GM21737 (cell line): ENCODE results near the gene SMCHD1.
"Not testable (repeated sequence)": the region's sequence is repeated elsewhere in the genome, so short reads cannot be mapped to it uniquely, and the experiment has no call there.

Experiments
- ATAC-seq: cut with Tn5 transposase; IDR thresholded peaks from one replicate; pipeline ENCODE4 v1.9.1; 2021; ENCODE audit warnings: mild to moderate bottlenecking, moderate library complexity; ENCODE audit not compliant: unreplicated experiment

SMCHD1 gene

DNA sequence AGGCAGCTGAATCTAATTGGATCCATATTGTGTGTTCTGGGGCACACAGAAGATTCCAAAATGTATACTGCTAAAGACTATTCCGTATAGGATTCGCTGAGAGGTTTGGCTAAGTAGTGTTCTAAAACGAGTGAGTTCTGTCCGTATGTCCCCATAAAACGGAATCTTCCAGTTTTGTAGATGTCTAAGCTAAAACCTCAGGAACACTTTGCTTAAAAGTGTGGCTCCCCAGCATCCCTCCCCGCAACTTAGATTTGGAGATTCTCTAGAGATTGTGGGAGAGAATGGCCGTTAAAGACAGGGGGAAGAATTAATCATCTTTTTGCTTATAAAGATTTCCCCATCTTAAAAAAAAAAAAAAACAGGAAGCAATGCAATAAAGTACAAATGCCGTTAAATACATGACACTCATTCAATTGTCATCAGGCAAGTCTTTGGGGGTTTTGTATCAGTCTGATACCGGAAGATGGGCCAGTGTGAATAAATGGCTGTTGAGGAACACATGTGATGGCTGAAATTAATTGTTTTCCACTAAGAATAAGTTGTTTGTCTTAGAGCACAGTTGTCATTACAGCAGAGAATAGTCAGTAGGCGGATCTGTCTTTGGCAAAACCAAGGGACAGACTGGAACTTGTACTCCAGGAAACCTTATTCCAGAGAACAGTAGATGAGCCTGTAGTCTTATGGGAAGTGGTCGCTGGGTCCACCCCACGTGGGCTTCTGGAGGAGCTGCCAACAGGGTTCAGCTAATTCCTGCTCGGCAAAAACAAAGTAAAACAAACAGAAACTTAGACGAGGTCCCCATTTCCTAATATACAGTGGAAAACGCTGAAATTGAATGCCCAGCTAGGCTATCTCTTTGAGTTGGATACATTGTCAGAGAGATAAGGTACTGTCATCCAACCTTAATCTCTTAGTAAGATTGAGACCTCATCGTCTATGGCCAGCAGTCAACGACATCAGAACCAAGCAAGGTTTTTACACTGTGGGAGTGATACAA lies 193.0 kb downstream of the SMCHD1 start:
- no peak for ATAC-seq

DNA sequence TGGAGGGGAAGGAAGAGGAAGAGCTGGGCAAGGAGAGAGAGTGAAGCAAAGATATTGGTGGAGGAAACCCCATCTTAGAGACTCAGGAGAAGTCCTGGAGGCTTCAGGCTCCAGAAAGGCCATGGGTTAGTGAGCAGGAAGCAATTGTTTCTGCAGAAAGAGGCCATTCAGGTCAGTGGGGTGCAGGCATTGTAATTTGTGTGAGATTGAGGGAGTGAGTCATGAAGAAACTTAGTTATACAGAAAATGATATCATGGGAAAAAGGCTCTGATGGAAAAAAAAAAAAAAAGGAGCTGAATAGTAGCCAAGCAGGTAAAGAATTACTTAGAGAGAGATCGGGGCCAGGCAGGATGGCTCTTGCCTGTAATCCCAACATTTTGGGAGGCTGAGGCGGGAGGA lies 195.3 kb downstream of the SMCHD1 start:
- no peak for ATAC-seq

DNA sequence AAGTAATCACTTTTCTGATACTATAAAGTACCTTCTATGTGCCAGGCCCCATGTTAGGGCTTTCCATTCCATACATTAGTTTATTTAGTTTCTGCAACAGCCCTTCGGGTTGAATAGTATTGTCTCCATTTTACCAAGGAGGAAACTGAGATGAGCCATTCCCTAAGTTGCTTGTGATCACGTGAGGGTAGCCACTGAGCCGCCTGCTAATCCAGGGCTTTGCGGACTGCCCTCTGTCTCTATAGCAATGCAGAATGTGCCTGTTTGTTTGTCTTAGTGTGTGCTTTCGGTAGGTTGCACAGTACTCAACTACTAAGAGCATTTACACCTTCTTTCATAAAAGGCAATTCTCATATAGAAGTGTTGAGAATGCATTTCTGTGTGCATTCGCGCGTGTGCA lies 196.2 kb downstream of the SMCHD1 start:
- no peak for ATAC-seq

DNA sequence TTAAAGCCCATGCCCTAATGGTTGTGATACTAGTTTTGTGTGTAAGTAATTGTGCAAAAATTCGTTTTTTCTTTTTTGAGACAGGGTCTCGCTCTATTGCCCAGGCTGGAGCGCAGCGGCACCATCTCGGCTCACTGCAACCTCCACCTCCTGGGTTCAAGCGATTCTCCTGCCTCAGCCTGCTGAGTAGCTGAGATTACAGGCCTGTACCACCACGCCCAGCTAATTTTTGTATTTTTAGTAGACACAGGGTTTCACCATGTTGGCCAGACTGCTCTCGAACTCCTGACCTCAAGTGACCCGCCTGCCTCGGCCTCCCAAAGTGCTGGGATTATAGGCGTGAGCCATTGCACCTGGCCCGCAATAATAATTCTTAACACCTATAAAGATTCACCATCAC lies 196.9 kb downstream of the SMCHD1 start:
- ATAC-seq, result not testable (repeated sequence)

DNA sequence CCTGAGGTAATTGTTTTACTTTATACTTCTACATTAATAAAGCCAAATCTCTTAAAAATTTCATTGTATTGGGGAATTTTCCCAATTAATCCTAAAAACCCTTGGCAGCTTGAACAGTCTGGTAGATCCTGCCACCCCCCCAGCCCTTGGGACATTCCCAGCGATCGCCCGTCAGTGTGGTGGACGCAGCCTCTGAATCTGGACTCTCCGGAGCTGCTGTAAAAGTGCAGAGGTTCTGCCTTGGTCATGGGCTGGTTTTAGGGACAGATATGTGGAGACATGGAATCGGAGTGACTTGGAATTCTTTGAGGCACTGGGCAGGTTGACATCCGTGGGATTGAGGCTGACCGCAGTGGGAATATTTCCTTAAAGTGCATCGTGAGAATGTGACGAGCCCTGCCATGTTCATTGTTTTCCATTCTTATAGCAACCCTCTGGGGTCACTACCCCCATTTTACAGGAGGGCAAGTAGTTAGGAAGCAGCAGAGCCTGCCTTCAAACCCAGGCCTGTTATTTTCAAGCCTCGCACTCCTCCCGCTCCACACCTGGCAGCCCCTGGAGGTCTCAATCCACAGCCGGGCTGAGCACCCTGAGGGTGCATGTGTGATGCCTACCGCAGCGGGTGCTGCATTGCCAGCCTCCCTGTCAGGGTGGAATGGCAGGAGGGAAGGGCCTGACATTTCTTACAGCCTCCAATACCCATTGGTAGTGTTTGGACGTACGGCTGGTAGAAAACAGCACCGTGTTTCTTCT lies 197.8 kb downstream of the SMCHD1 start:
- no peak for ATAC-seq

DNA sequence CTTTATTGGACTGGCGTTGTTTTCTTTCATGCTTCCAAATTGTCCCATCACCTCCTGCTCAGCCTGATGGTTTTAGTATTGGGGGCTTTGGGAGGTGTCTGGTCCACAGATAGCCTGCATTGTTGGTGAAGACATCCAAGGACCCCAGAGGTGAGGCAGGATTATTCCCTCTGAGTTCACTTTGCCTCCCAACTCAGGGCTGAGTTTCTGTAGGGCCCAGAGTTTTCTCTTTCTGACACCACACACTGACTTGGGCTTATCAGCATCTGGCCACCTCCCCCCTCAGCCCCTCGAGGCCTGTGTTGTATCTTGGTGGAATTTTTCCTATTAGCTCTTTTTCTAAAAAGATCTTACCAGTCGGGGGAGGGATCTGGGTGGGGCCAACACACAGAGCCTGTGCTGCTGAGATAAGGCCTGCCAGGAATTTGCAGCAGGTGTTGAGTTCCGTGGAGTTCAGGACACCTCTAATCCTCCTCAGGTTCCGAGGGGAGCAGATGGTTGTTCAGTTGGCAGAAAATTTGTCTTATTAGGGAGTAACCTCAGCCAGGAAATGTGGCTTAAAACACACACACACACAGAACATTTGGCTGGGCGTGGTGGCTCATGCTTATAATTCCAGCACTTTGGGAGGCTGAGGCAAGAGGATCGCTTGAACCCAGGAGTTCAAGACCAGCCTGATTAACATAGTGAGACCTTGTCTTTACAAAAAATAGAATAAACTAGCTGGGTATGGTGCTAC lies 198.6 kb downstream of the SMCHD1 start:
- ATAC-seq, result no peak
